Neural cell (in vitro differentiated cells): ENCODE results near the gene PDE1A. TPM values are rescaled to one million over a fixed set of nuclear protein-coding genes. Genes with fewer than 3 reads are reported as not detected.

Experiments used
- H2AFZ ChIP-seq: fragments of 200-600, 300-800 bp; sonication (generic), shearing (Covaris generic); 2 replicates; pipeline ENCODE4 v1.6.0; 2014; ENCODE audit warnings: low read depth, mild to moderate bottlenecking, antibody characterized with exemption, low read length, moderate library complexity
- H3F3A ChIP-seq: fragments of 200-600 bp; shearing (Covaris generic); 2 replicates; pipeline ENCODE4 v1.6.1; 2016; ENCODE audit warnings: mild to moderate bottlenecking, moderate library complexity, mixed read lengths, antibody characterized with exemption, low read length; ENCODE audit not compliant: insufficient read depth, poor library complexity, severe bottlenecking
- H3K27ac ChIP-seq: fragments of 200-600, 300-800 bp; sonication (generic), shearing (Covaris generic); 2 replicates; pipeline ENCODE4 v1.5.1; 2014; ENCODE audit warnings: mild to moderate bottlenecking, low read length, moderate library complexity
- H3K27me3 ChIP-seq: fragments of 300-800, 200-600 bp; sonication (generic), shearing (Covaris generic); 2 replicates; pipeline ENCODE4 v1.6.0; 2014; ENCODE audit warnings: mild to moderate bottlenecking, low read depth, low read length, moderate library complexity; ENCODE audit not compliant: insufficient read depth
- H3K36me3 ChIP-seq: fragments of 300-800, 200-600 bp; sonication (generic), shearing (Covaris generic); 2 replicates; pipeline ENCODE4 v1.5.1; 2014; ENCODE audit warnings: mild to moderate bottlenecking, antibody characterized with exemption, low read length, moderate library complexity; ENCODE audit not compliant: insufficient read depth
- H3K4me2 ChIP-seq: fragments of 300-800, 200-600 bp; sonication (generic), shearing (Covaris generic); 2 replicates; pipeline ENCODE4 v1.6.0; 2014; ENCODE audit warnings: mild to moderate bottlenecking, low read length
- H3K4me3 ChIP-seq: fragments of 300-800, 200-600 bp; sonication (generic), shearing (Covaris generic); 2 replicates; pipeline ENCODE4 v1.5.1; 2014; ENCODE audit warnings: mild to moderate bottlenecking, low read length, moderate library complexity
- H3K79me2 ChIP-seq: fragments of 200-600 bp; shearing (Covaris generic); replicated peaks from 2 replicates; pipeline ENCODE4 v1.6.0; 2014; ENCODE audit warnings: mild to moderate bottlenecking, low read length, moderate library complexity; ENCODE audit not compliant: insufficient read depth
- H3K9ac ChIP-seq: fragments of 300-800, 200-600 bp; sonication (generic), shearing (Covaris generic); 2 replicates; pipeline ENCODE4 v1.6.1; 2016; ENCODE audit warnings: mild to moderate bottlenecking, low read length, mixed read lengths
- H3K9me2 ChIP-seq: fragments of 200-600 bp; shearing (Covaris generic); 2 replicates; pipeline ENCODE4 v1.6.1; 2016; ENCODE audit warnings: mild to moderate bottlenecking, low read length, mixed read lengths; ENCODE audit not compliant: insufficient read depth
- H3K9me3 ChIP-seq: fragments of 200-600, 300-800 bp; sonication (generic), shearing (Covaris generic); 2 replicates; pipeline ENCODE4 v1.6.1; 2016; ENCODE audit warnings: mild to moderate bottlenecking, mixed run types, low read length, moderate library complexity, mixed read lengths
- H4K20me1 ChIP-seq: fragments of 200-600 bp; shearing (Covaris generic); 2 replicates; pipeline ENCODE4 v1.6.1; 2016; ENCODE audit warnings: mild to moderate bottlenecking, mixed run types; ENCODE audit not compliant: insufficient read depth
- EP300 ChIP-seq: fragments of 450-650 bp; conservative IDR thresholded peaks from 2 replicates; pipeline ENCODE4 v1.6.1; 2014; ENCODE audit warnings: antibody characterized with exemption, mild to moderate bottlenecking, moderate library complexity; ENCODE audit not compliant: poor library complexity, severe bottlenecking
- EZH2 ChIP-seq: fragments of 200-600, 300-800 bp; shearing (Covaris generic), sonication (generic); IDR thresholded peaks from 2 replicates; pipeline ENCODE4 v1.6.1; 2014; ENCODE audit warnings: antibody characterized with exemption, low read length, borderline replicate concordance, mild to moderate bottlenecking; ENCODE audit not compliant: insufficient read depth, poor library complexity, severe bottlenecking
- MXI1 ChIP-seq: fragments of 450-650 bp; conservative IDR thresholded peaks from 2 replicates; pipeline ENCODE4 v1.6.1; 2014; ENCODE audit warnings: antibody characterized with exemption, mild to moderate bottlenecking; ENCODE audit not compliant: poor library complexity, severe bottlenecking
- POLR2AphosphoS5 ChIP-seq: IDR thresholded peaks from 2 replicates; pipeline ENCODE4 v1.6.1; 2012
- RAD21 ChIP-seq: fragments of 450-650 bp; conservative IDR thresholded peaks from 2 replicates; pipeline ENCODE4 v1.6.1; 2014; ENCODE audit warnings: antibody characterized with exemption, mild to moderate bottlenecking, moderate library complexity
- REST ChIP-seq: IDR thresholded peaks from 2 replicates; pipeline ENCODE4 v1.6.1; 2012; ENCODE audit warnings: borderline replicate concordance
- SMC3 ChIP-seq: fragments of 450-650 bp; conservative IDR thresholded peaks from 2 replicates; pipeline ENCODE4 v1.6.1; 2014; ENCODE audit warnings: antibody characterized with exemption, mild to moderate bottlenecking, moderate library complexity; ENCODE audit not compliant: poor library complexity
- TAF1 ChIP-seq: IDR thresholded peaks from 2 replicates; pipeline ENCODE4 v1.6.1; 2012; ENCODE audit warnings: low read depth
- polyA plus RNA-seq: library from polyadenylated mRNA; depleted of rRNA; stranded (reverse); fragments of >200 nt; gene quantifications from 2 replicates; pipeline ENCODE4 v1.2.3, GENCODE V29; 2014
- small RNA-seq, 3 experiments: library from RNA; depleted of rRNA; stranded (forward); fragments of <200 nt; gene quantifications; one replicate each; pipeline ENCODE3, GENCODE V24; 2012
- TF ChIP-seq, protein P1 (sequence below): fragments of 450-650 bp; IDR thresholded peaks from 2 replicates; pipeline ENCODE4 v1.5.1; 2014; ENCODE audit warnings: antibody characterized with exemption, mild to moderate bottlenecking, moderate library complexity; ENCODE audit not compliant: poor library complexity, severe bottlenecking

PDE1A gene
- polyA plus RNA-seq, 1 donor from 2014 or later = 1.6 TPM

- Histone ChIP-seq H3K4me2 (no peak overlapping the region), H3K9ac (no peak overlapping the region), H3K79me2 (no peaks in the 10 kb centered on the region), H2AFZ (no peak overlapping the region), H3K9me2 (no peaks in the 10 kb centered on the region), H3F3A (no peaks in the 10 kb centered on the region), H3K9me3 (no peaks in the 10 kb centered on the region), H3K4me3 (no peak overlapping the region), H4K20me1 (no peaks in the 10 kb centered on the region), H3K27me3 (no peaks in the 10 kb centered on the region), H3K27ac (no peak overlapping the region), H3K36me3 (no peaks in the 10 kb centered on the region)
- no peak for TF ChIP-seq SMC3
- TF ChIP-seq EZH2 = no peak
- TF ChIP-seq REST = no peak
- TF ChIP-seq EP300 = no peak
- no peak for TF ChIP-seq TAF1
- TF ChIP-seq, protein P1, sequence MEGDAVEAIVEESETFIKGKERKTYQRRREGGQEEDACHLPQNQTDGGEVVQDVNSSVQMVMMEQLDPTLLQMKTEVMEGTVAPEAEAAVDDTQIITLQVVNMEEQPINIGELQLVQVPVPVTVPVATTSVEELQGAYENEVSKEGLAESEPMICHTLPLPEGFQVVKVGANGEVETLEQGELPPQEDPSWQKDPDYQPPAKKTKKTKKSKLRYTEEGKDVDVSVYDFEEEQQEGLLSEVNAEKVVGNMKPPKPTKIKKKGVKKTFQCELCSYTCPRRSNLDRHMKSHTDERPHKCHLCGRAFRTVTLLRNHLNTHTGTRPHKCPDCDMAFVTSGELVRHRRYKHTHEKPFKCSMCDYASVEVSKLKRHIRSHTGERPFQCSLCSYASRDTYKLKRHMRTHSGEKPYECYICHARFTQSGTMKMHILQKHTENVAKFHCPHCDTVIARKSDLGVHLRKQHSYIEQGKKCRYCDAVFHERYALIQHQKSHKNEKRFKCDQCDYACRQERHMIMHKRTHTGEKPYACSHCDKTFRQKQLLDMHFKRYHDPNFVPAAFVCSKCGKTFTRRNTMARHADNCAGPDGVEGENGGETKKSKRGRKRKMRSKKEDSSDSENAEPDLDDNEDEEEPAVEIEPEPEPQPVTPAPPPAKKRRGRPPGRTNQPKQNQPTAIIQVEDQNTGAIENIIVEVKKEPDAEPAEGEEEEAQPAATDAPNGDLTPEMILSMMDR = no peak
- TF ChIP-seq RAD21 = no peak
- no peak for TF ChIP-seq MXI1
- no peak for TF ChIP-seq POLR2AphosphoS5
Measured at GRCh38 chr2:182090486-182090885, 336.4 kb downstream of the PDE1A start.

Small RNA genes lying within 50 kb of the gene (small RNA-seq; reads per million reads assigned to genes)
- 0 reads per million in 3 experiments for gene RN7SL267P
